HEK293 (cell line): Measurements from ENCODE around the gene SMC3.

Experiments used
- CTCF ChIA-PET: fragments of 350-600 bp; formaldehyde crosslinking; extraction: SDS; loops from one replicate; lab custom pipeline; 2021; ENCODE audit warnings: antibody characterized with exemption; lab: Yijun Ruan, JAX
- POLR2A ChIA-PET: fragments of 300-600 bp; formaldehyde crosslinking; extraction: SDS; loops from one replicate; lab custom pipeline; 2020; ENCODE audit warnings: antibody characterized with exemption, inconsistent platforms; lab: Yijun Ruan, JAX
- H3K27ac ChIP-seq: fragments of 200-500 bp; sonication (Bioruptor generic); 2 replicates; pipeline ENCODE4 v1.5.1; 2014; ENCODE audit warnings: low read depth, low read length, control low read depth, inconsistent platforms; ENCODE audit errors: extremely low read depth
- H3K36me3 ChIP-seq, 2 experiments: fragments of 200-500 bp in 1 of 2; sonication (Bioruptor generic) in 1 of 2; 1 replicate in 1 of 2; 2 replicates in 1 of 2; pipeline ENCODE4 v1.5.1; 2014 to 2017; ENCODE audit warnings: inconsistent platforms in 2 of 2, low read length in 2 of 2; ENCODE audit not compliant: control insufficient read depth in 2 of 2, insufficient read depth in 1 of 2
- H3K4me1 ChIP-seq: fragments of 200-500 bp; sonication (Bioruptor generic); 2 replicates; pipeline ENCODE4 v1.5.1; 2014; ENCODE audit warnings: mild to moderate bottlenecking, low read length, inconsistent platforms; ENCODE audit not compliant: control insufficient read depth, insufficient read depth
- H3K4me3 ChIP-seq: 2 replicates; pipeline ENCODE4 v1.5.1; 2011; ENCODE audit warnings: low read depth, mild to moderate bottlenecking, control low read depth, low read length, moderate library complexity
- H3K9me3 ChIP-seq: fragments of 200-500 bp; sonication (Bioruptor generic); 2 replicates; pipeline ENCODE4 v1.5.1; 2014; ENCODE audit warnings: low read depth, low read length, inconsistent platforms; ENCODE audit not compliant: control insufficient read depth, insufficient read depth
- GLIS2 ChIP-seq: fragments of 450-650 bp; formaldehyde crosslinking; IDR thresholded peaks from 2 replicates; pipeline ENCODE4 v1.5.1; 2016; ENCODE audit warnings: missing biosample characterization, missing genetic modification characterization
- KLF7 ChIP-seq: fragments of 450-650 bp; formaldehyde crosslinking; IDR thresholded peaks from 2 replicates; pipeline ENCODE4 v1.5.1; 2016; ENCODE audit warnings: missing biosample characterization, missing genetic modification characterization, borderline replicate concordance
- YY2 ChIP-seq: fragments of 450-650 bp; formaldehyde crosslinking; IDR thresholded peaks from 2 replicates; pipeline ENCODE4 v1.5.1; 2016; ENCODE audit warnings: missing biosample characterization, missing genetic modification characterization
- ZBTB10 ChIP-seq: fragments of 450-650 bp; formaldehyde crosslinking; IDR thresholded peaks from 2 replicates; pipeline ENCODE4 v1.5.1; 2016; ENCODE audit warnings: missing biosample characterization, missing genetic modification characterization
- ZFHX2 ChIP-seq: fragments of 450-650 bp; formaldehyde crosslinking; conservative IDR thresholded peaks from 2 replicates; pipeline ENCODE4 v1.5.1; 2016; ENCODE audit warnings: missing biosample characterization, missing genetic modification characterization
- ZFP37 ChIP-seq: fragments of 450-650 bp; formaldehyde crosslinking; IDR thresholded peaks from 2 replicates; pipeline ENCODE4 v1.5.1; 2016; ENCODE audit warnings: missing biosample characterization, missing genetic modification characterization
- ZIC2 ChIP-seq: fragments of 450-650 bp; formaldehyde crosslinking; IDR thresholded peaks from 2 replicates; pipeline ENCODE4 v1.5.1; 2016; ENCODE audit warnings: missing biosample characterization, missing genetic modification characterization
- ZNF132 ChIP-seq: fragments of 450-650 bp; formaldehyde crosslinking; IDR thresholded peaks from 2 replicates; pipeline ENCODE4 v1.5.1; 2017; ENCODE audit warnings: missing biosample characterization, missing genetic modification characterization, borderline replicate concordance
- ZNF174 ChIP-seq: fragments of 450-650 bp; formaldehyde crosslinking; IDR thresholded peaks from 2 replicates; pipeline ENCODE4 v1.5.0; 2017; ENCODE audit warnings: missing biosample characterization, mild to moderate bottlenecking, missing genetic modification characterization
- ZNF175 ChIP-seq: fragments of 450-650 bp; formaldehyde crosslinking; IDR thresholded peaks from 2 replicates; pipeline ENCODE4 v1.5.1; 2016; ENCODE audit warnings: missing biosample characterization, missing genetic modification characterization
- ZNF184 ChIP-seq: fragments of 450-650 bp; IDR thresholded peaks from 2 replicates; pipeline ENCODE4 v1.5.1; 2018; ENCODE audit warnings: missing biosample characterization, mild to moderate bottlenecking, missing genetic modification characterization
- ZNF23 ChIP-seq: fragments of 450-650 bp; formaldehyde crosslinking; IDR thresholded peaks from 2 replicates; pipeline ENCODE4 v1.5.1; 2016; ENCODE audit warnings: missing biosample characterization, missing genetic modification characterization, borderline replicate concordance
- ZNF248 ChIP-seq: fragments of 450-650 bp; formaldehyde crosslinking; IDR thresholded peaks from 2 replicates; pipeline ENCODE4 v1.5.1; 2017; ENCODE audit warnings: missing biosample characterization, missing genetic modification characterization
- ZNF473 ChIP-seq: fragments of 450-650 bp; formaldehyde crosslinking; IDR thresholded peaks from 2 replicates; pipeline ENCODE4 v1.5.1; 2017; ENCODE audit warnings: missing biosample characterization, missing genetic modification characterization
- ZNF624 ChIP-seq: fragments of 450-650 bp; formaldehyde crosslinking; IDR thresholded peaks from 2 replicates; pipeline ENCODE4 v1.5.1; 2017; ENCODE audit warnings: missing biosample characterization, missing genetic modification characterization
- ZNF704 ChIP-seq: fragments of 450-650 bp; formaldehyde crosslinking; IDR thresholded peaks from 2 replicates; pipeline ENCODE4 v1.5.1; 2016; ENCODE audit warnings: missing biosample characterization, missing genetic modification characterization

Gene SMC3

GRCh38 chr10:110549211-110549610 lies 18.3 kb upstream of the SMC3 start:
- Histone ChIP-seq H3K9me3 (no peaks in the 10 kb centered on the region), H3K4me3 (no peak overlapping the region), H3K4me1 (no peaks in the 10 kb centered on the region), H3K36me3 (no peaks in the 10 kb centered on the region), H3K27ac (no peak overlapping the region)
- CTCF ChIA-PET: interaction anchor here (0.6 to 2.8 kb wide), 12 partner anchors 9 to 242 kb away, joined by 3 to 15 read pairs (median 3); no protein-coding TSS in a partner anchor
- POLR2A ChIA-PET: interaction anchor here (1.0 kb wide), 1 partner anchor 244 kb away, joined by 3 read pairs; the partner anchor contains the start of gene SMNDC1
- TF ChIP-seq ZNF624 (tag by site-specific recombination) (no peak), ZNF184 (tag by site-specific recombination) (no peak), ZNF473 (no peak), ZNF248 (tag by site-specific recombination) (no peak)

GRCh38 chr10:110553905-110554304 lies 13.6 kb upstream of the SMC3 start:
- Histone ChIP-seq H3K4me1 (no peaks in the 10 kb centered on the region), H3K4me3 (no peak overlapping the region), H3K27ac (no peak overlapping the region), H3K36me3 (no peaks in the 10 kb centered on the region), H3K9me3 (no peaks in the 10 kb centered on the region)
- CTCF ChIA-PET: interaction anchor here (1.5 kb wide), 1 partner anchor 242 kb away, joined by 3 read pairs; no protein-coding TSS in a partner anchor
- TF ChIP-seq ZIC2 (tag by site-specific recombination) (0 out of 2 replicates have a peak, but pooled peaks have one; percentile 24), ZNF704 (tag by site-specific recombination) (no peak)
- POLR2A ChIA-PET: no interaction called here

GRCh38 chr10:110556296-110556695 lies 11.2 kb upstream of the SMC3 start:
- Histone ChIP-seq H3K27ac (no peak overlapping the region), H3K9me3 (no peaks in the 10 kb centered on the region), H3K36me3 (no peaks in the 10 kb centered on the region), H3K4me3 (no peak overlapping the region), H3K4me1 (no peaks in the 10 kb centered on the region)
- TF ChIP-seq GLIS2 (tag by site-specific recombination) (no peak), ZBTB10 (tag by site-specific recombination) (no peak), YY2 (tag by site-specific recombination) (no peak), ZNF175 (tag by site-specific recombination) (no peak), ZNF174 (tag by site-specific recombination) (no peak), KLF7 (tag by site-specific recombination) (no peak), ZNF132 (tag by site-specific recombination) (no peak), ZNF23 (tag by site-specific recombination) (no peak), ZFP37 (tag by site-specific recombination) (no peak), ZFHX2 (tag by site-specific recombination) (no peak)
- POLR2A ChIA-PET: no interaction called here
- CTCF ChIA-PET: no interaction called here
